Measurements from ENCODE around the gene PHLDB2. TPM values are rescaled to one million over a fixed set of nuclear protein-coding genes. Genes with fewer than 3 reads are reported as not detected.

The PHLDB2 gene
- total RNA-seq, 1 donor from 2014 or later, result 36.9 TPM

- H3K4me3 ChIP-seq (ENCODE audit: low read depth, low read length), result no peak overlapping the region
- no peak for DNase-seq (ENCODE audit: low read depth)
- no peak for TF ChIP-seq CTCF (conservative IDR thresholded peaks at IDR 0.05; ENCODE audit: low read depth, low read length)
Measured at GRCh38 chr3:111863942-111864694, 5.1 kb downstream of the PHLDB2 start.

- H3K4me3 ChIP-seq (ENCODE audit: low read depth, low read length), result no peak overlapping the region
- peak; percentile 56 for DNase-seq (ENCODE audit: low read depth)
- peak; percentile 49 for TF ChIP-seq CTCF (conservative IDR thresholded peaks at IDR 0.05; ENCODE audit: low read depth, low read length)
Measured at GRCh38 chr3:111864821-111865656, 6.0 kb downstream of the PHLDB2 start.

GRCh38 chr3:111867889-111868426 is 8.9 kb downstream of the PHLDB2 start:
- no peak overlapping the region for H3K4me3 ChIP-seq (ENCODE audit: low read depth, low read length)
- DNase-seq (ENCODE audit: low read depth), result no peak
- no peak for TF ChIP-seq CTCF (conservative IDR thresholded peaks at IDR 0.05; ENCODE audit: low read depth, low read length)

GRCh38 chr3:111870620-111871019 is 11.6 kb downstream of the PHLDB2 start:
- no peak overlapping the region for H3K4me3 ChIP-seq (ENCODE audit: low read depth, low read length)
- no peak for TF ChIP-seq CTCF (conservative IDR thresholded peaks at IDR 0.05; ENCODE audit: low read depth, low read length)
- DNase-seq (ENCODE audit: low read depth), result no peak

GRCh38 chr3:111871809-111872623 is 13.0 kb downstream of the PHLDB2 start:
- no peak for DNase-seq (ENCODE audit: low read depth)
- H3K4me3 ChIP-seq (ENCODE audit: low read depth, low read length), result no peak overlapping the region
- no peak for TF ChIP-seq CTCF (conservative IDR thresholded peaks at IDR 0.05; ENCODE audit: low read depth, low read length)

- H3K4me3 ChIP-seq (ENCODE audit: low read depth, low read length), result no peak overlapping the region
- DNase-seq (ENCODE audit: low read depth), result no peak
- no peak for TF ChIP-seq CTCF (conservative IDR thresholded peaks at IDR 0.05; ENCODE audit: low read depth, low read length)
Measured at GRCh38 chr3:111872979-111873378, 13.9 kb downstream of the PHLDB2 start.
